Endothelial cell of umbilical vein (primary cell): ENCODE measurements around the gene ABCC1.

ENCODE experiments used
- EZH2 ChIP-seq: IDR thresholded peaks from 2 replicates; pipeline ENCODE4 v1.6.1; 2012; ENCODE audit warnings: borderline replicate concordance, low read depth, mild to moderate bottlenecking, moderate library complexity, low read length, inconsistent platforms; ENCODE audit not compliant: severe bottlenecking
- FOS ChIP-seq: IDR thresholded peaks from 2 replicates; pipeline ENCODE4 v1.6.1; 2011; ENCODE audit warnings: mild to moderate bottlenecking, low read length, moderate library complexity, borderline replicate concordance; ENCODE audit not compliant: insufficient read depth
- GATA2 ChIP-seq: IDR thresholded peaks from 2 replicates; pipeline ENCODE4 v1.7.0; 2011; ENCODE audit warnings: low read depth, mild to moderate bottlenecking, moderate library complexity, mixed read lengths, low read length; ENCODE audit not compliant: insufficient read length, insufficient read depth
- JUN ChIP-seq: IDR thresholded peaks from 2 replicates; pipeline ENCODE4 v1.6.1; 2011; ENCODE audit warnings: borderline replicate concordance, low read depth; ENCODE audit not compliant: insufficient read length, insufficient read depth
- POLR2A ChIP-seq: IDR thresholded peaks from 2 replicates; pipeline ENCODE4 v1.6.1; 2012; ENCODE audit warnings: low read depth, mild to moderate bottlenecking, control low read depth, low read length
- POLR2AphosphoS5 ChIP-seq: IDR thresholded peaks from 2 replicates; pipeline ENCODE4 v1.6.1; 2012; ENCODE audit warnings: low read depth, mild to moderate bottlenecking, control low read depth, low read length, moderate library complexity; ENCODE audit not compliant: insufficient read depth
- TF ChIP-seq, protein P1 (sequence below), 2 donors: IDR thresholded peaks; 1 replicate in 1 of 2; 2 replicates in 1 of 2; pipeline ENCODE4 v1.5.1; 2011; ENCODE audit warnings: low read length in 2 of 2, mild to moderate bottlenecking in 2 of 2, moderate library complexity in 2 of 2, control low read depth in 1 of 2, inconsistent platforms in 1 of 2, low read depth in 1 of 2; ENCODE audit not compliant: insufficient read depth in 1 of 2; ENCODE audit errors: extremely low read depth in 1 of 2

DNA sequence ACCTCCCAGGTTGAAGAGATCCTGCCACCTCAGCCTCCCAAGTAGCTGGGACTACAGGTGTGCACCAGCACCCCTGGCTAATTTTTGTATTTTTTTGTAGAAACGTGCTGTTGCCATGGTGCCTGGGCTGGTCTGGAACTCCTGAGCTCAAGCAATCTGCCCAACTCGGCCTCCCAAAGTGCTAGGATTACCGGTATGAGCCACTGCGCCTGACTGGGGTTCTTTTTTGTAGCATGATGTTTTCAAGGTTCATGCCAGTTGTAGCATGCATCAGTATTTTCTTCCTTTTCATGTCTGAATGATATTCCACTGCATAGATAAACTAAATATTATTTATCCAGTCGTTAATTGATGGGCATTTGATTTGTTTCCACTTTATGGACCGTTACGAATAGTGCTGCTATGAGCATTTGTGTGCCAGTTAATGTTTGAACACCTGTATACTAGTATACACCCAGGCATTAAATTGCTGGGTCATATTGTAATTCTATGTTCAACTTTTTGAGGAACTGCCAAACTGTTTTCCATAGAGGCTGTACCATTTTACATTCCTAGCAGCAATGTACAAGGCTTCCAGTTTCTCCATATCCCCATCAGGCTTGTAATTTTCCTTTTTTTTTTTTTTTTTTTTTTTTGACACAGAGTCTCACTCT is 36.2 kb upstream of the ABCC1 start:
- TF ChIP-seq, protein P1, sequence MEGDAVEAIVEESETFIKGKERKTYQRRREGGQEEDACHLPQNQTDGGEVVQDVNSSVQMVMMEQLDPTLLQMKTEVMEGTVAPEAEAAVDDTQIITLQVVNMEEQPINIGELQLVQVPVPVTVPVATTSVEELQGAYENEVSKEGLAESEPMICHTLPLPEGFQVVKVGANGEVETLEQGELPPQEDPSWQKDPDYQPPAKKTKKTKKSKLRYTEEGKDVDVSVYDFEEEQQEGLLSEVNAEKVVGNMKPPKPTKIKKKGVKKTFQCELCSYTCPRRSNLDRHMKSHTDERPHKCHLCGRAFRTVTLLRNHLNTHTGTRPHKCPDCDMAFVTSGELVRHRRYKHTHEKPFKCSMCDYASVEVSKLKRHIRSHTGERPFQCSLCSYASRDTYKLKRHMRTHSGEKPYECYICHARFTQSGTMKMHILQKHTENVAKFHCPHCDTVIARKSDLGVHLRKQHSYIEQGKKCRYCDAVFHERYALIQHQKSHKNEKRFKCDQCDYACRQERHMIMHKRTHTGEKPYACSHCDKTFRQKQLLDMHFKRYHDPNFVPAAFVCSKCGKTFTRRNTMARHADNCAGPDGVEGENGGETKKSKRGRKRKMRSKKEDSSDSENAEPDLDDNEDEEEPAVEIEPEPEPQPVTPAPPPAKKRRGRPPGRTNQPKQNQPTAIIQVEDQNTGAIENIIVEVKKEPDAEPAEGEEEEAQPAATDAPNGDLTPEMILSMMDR (IDR thresholded peaks at IDR 0.05; ENCODE audit: extremely low read depth in 1 of 2, insufficient read depth in 1 of 2, low read depth in 1 of 2, low read length in 2 of 2): no peak
- TF ChIP-seq EZH2: no peak
- no peak for TF ChIP-seq POLR2A
- no peak for TF ChIP-seq JUN
- no peak for TF ChIP-seq POLR2AphosphoS5
- no peak for TF ChIP-seq GATA2
- no peak for TF ChIP-seq FOS
